ENCODE results near the gene NCLN. TPM values are rescaled to one million over a fixed set of nuclear protein-coding genes. Genes with fewer than 3 reads are reported as not detected.
A peak's percentile ranks its signal among the peaks of the same experiment; 100 is the strongest.

NCLN gene
- 48.8 and 166 TPM in 2 replicates for total RNA-seq (2011; cell fraction: chromatin; rRNA removed; ENCODE audit: low replicate concordance)
- total RNA-seq (2011; cell fraction: nucleolus; rRNA removed) = 171 and 189 TPM in 2 replicates
- total RNA-seq (2011; cell fraction: nucleoplasm; rRNA removed) = 87.3 and 91.6 TPM in 2 replicates
- total RNA-seq (2014; rRNA removed) (49.3 and 79.1 TPM in 2 replicates), total RNA-seq (2014; rRNA removed; fragmentation: Illumina TruSeq; extraction: Trizol) (11.6 and 20.2 TPM in 2 replicates), total RNA-seq (2015; rRNA removed; fragmentation: Illumina TruSeq; extraction: Trizol) (39.7 and 47.4 TPM in 2 replicates), total RNA-seq (2021) (120 and 126 TPM in 2 replicates), polyA plus RNA-seq (2011; rRNA removed) (39.6 and 55.9 TPM in 2 replicates), polyA plus RNA-seq (2014; fragmentation: Illumina TruSeq; extraction: Trizol) (25.6 and 56.1 TPM in 2 replicates), polyA plus RNA-seq (2014; fragmentation: Nextera tagmentation; extraction: Ambion mirVana) (1 to 10 TPM; 3.8 to 5.9 TPM), polyA plus RNA-seq (2014; rRNA removed) (58.0 and 62.8 TPM in 2 replicates), polyA minus RNA-seq (2011; rRNA and poly(A)+ RNA removed) (11.0 and 30.4 TPM in 2 replicates), Bru-seq, nascent RNA (percentile 76 among the genes with signal in this experiment), BruChase-seq, experiment 1, labeled RNA remaining after a 2-hour chase (percentile 69 among the genes with signal in this experiment), BruChase-seq, experiment 2, labeled RNA remaining after a 6-hour chase (percentile 76 among the genes with signal in this experiment)
- polyA plus RNA-seq (2011; cell fraction: cytosol; rRNA removed) = 53.3 and 119 TPM in 2 replicates
- 113 and 190 TPM in 2 replicates for polyA plus RNA-seq (2011; cell fraction: nucleus; rRNA removed)
- 69.1 and 86.6 TPM in 2 replicates for polyA plus RNA-seq (2012)
- 50.3 and 58.3 TPM in 2 replicates for polyA minus RNA-seq (2011; cell fraction: cytosol; rRNA and poly(A)+ RNA removed)
- 23.9 and 31.8 TPM in 2 replicates for polyA minus RNA-seq (2011; cell fraction: nucleus; rRNA and poly(A)+ RNA removed)
- long read RNA-seq, experiment 1, full-length matches to known transcripts = 53 of 361 reads
- long read RNA-seq, experiment 1, partial matches to known transcripts = 34 of 361 reads
- long read RNA-seq, experiment 1, other reads (novel, unspliced or antisense) = 274 of 361 reads
- long read RNA-seq, experiment 2, full-length matches to known transcripts = 30 of 133 reads
- long read RNA-seq, experiment 2, partial matches to known transcripts = 29 of 133 reads
- long read RNA-seq, experiment 2, other reads (novel, unspliced or antisense) = 74 of 133 reads
- long read RNA-seq, experiment 3, full-length matches to known transcripts = 9 of 49 reads
- long read RNA-seq, experiment 3, partial matches to known transcripts = 21 of 49 reads
- long read RNA-seq, experiment 3, other reads (novel, unspliced or antisense) = 19 of 49 reads

- CTCF ChIA-PET (ENCODE audit: low intra/inter-chr PET ratio) = no interaction called here
- Histone ChIP-seq H3K4me3 (peak within 1 kb of the TSS; percentile 99), H3K79me2 (ENCODE audit: control insufficient read depth, insufficient read depth, low read length) (peaks cover 49% of the 10 kb centered on the region), H3K9me1 (ENCODE audit: control insufficient read depth, insufficient read depth, low read length) (no peaks in the 10 kb centered on the region), H3K27ac (ENCODE audit: extremely low read depth, low read depth, low read length) (peak within 1 kb of the TSS; percentile 96), H3K4me1 (replicated peaks in 1 of 2; ENCODE audit: control insufficient read depth in 2 of 2, insufficient read depth in 2 of 2, low read length in 2 of 2) (peaks cover 23 to 65% of the 10 kb centered on the region in 2 experiments), H3K9me3 (replicated peaks; ENCODE audit: control insufficient read depth, insufficient read depth, low read depth, low read length) (no peaks in the 10 kb centered on the region), H3K27me3 (ENCODE audit: control insufficient read depth in 2 of 2, insufficient read depth in 2 of 2, low read length in 2 of 2) (no peaks in the 10 kb centered on the region), H2AFZ (ENCODE audit: low read depth, low read length) (peak within 1 kb of the TSS; percentile 99), H4K20me1 (replicated peaks; ENCODE audit: control insufficient read depth, insufficient read depth, low read length) (peaks cover 26% of the 10 kb centered on the region; the same call in 1 of the 2 replicates), H3K36me3 (ENCODE audit: control insufficient read depth, insufficient read depth, low read length) (peaks cover 37% of the 10 kb centered on the region; the same call in 2 of the 3 replicates), H3K9ac (ENCODE audit: insufficient read depth in 1 of 2, low read depth in 2 of 2, low read length in 2 of 2) (peak within 1 kb of the TSS; percentile 82 to 99), H3K4me2 (ENCODE audit: insufficient read depth, low read length) (peak within 1 kb of the TSS; percentile 96)
- peak; percentile 87 for ATAC-seq
- peak; percentile 99 for FAIRE-seq
- no TSS peak for BruUV-seq (replicated peaks)
- POLR2A ChIA-PET = interaction anchor here (0.5 to 1.5 kb wide), 8 partner anchors 8 to 636 kb away, joined by 3 to 4 read pairs (median 3); no protein-coding TSS in a partner anchor
- intact Hi-C loops (cut with micrococcal nuclease) = no loop called here
- peak; percentile 84 to 96 (median 88) for DNase-seq (ENCODE audit: extremely low read depth in 1 of 4, low spot score in 3 of 4)
- 1% methylated on average over 39 of the region's 69 CpGs for WGBS (ENCODE audit: insufficient coverage, low coverage, missing lambda C conversion rate)
- in situ Hi-C loops (cut with MboI) = no loop called here
- TF ChIP-seq PHB2 (IDR thresholded peaks at IDR 0.05; ENCODE audit: low read depth) (no peak), ZFP36 (IDR thresholded peaks at IDR 0.05; ENCODE audit: low read depth, low read length, partially characterized antibody) (peak; percentile 14), TAF1 (IDR thresholded peaks at IDR 0.05; ENCODE audit: control insufficient read depth, extremely low read depth, insufficient read depth, low read length, severe bottlenecking) (peak; percentile 55), POLR2G (IDR thresholded peaks at IDR 0.05; ENCODE audit: low read depth, low read length) (peak; percentile 79), MTA2 (IDR thresholded peaks at IDR 0.05; ENCODE audit: low read depth) (peak; percentile 31), POLR2A (conservative IDR thresholded peaks at IDR 0.05) (peak; percentile 83), ILF3 (IDR thresholded peaks at IDR 0.05; ENCODE audit: borderline replicate concordance) (no peak), KLF6 (CRISPR knock-in tag; IDR thresholded peaks at IDR 0.05; ENCODE audit: borderline replicate concordance) (0 out of 2 replicates have a peak, but pooled peaks have one; percentile 8), ZNF232 (CRISPR knock-in tag; IDR thresholded peaks at IDR 0.05) (no peak), PBX2 (CRISPR knock-in tag; IDR thresholded peaks at IDR 0.05; ENCODE audit: low read depth) (no peak), PBX2 (tag; conservative IDR thresholded peaks at IDR 0.05; ENCODE audit: low read depth) (peak; percentile 37; the same call in 1 of the 2 replicates)
Observed at GRCh38 chr19:3185461-3186159, at the start of gene NCLN. Gene NCLN (plus strand): TSS chr19:3185930. CDS start chr19:3186031, 101 bp downstream.
